Stimulated activated CD8-positive, alpha-beta memory T cell treated with anti-CD3 and anti-CD28 coated beads, Interleukin-15, amount 100 ng/mL, for 48 hours (primary cell): ENCODE results near the gene PTGIR.
A peak's percentile ranks its signal among the peaks of the same experiment; 100 is the strongest.

Experiments used
- DNase-seq, 2 donors: peaks; one replicate each; pipeline ENCODE4 v3.0.0-alpha.2; 2020; ENCODE audit warnings: low read depth in 2 of 2

The PTGIR gene, protein sequence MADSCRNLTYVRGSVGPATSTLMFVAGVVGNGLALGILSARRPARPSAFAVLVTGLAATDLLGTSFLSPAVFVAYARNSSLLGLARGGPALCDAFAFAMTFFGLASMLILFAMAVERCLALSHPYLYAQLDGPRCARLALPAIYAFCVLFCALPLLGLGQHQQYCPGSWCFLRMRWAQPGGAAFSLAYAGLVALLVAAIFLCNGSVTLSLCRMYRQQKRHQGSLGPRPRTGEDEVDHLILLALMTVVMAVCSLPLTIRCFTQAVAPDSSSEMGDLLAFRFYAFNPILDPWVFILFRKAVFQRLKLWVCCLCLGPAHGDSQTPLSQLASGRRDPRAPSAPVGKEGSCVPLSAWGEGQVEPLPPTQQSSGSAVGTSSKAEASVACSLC

GRCh38 chr19:46624958-46625661 lies at the start of gene PTGIR:
PTGIR (minus strand) TSS chr19:46625089; CDS start chr19:46624225, 864 bp downstream.
- no peak for DNase-seq

- DNase-seq, result no peak
These were observed 45.9 kb upstream of the PTGIR start for GRCh38 chr19:46670813-46671212.

DNA sequence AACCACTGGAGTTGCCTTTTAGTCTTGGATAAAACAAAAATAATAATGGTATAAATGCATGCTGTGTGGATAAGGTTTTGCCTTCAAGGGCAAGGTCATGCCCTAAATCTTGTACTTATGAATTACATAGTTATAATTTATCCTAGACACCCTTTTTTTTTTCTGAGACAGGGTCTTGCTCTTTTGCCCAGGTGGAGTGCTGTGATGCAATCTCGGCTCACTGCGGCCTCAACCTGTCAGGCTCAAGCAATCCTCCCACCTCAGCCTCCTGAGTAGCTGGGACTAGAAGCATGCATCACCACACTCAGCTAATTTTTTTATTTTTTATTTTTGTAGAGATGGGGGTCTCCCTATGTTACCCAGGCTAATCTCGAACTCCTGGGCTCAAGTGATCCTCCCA lies 43.8 kb upstream of the PTGIR start:
- DNase-seq, result no peak

DNA sequence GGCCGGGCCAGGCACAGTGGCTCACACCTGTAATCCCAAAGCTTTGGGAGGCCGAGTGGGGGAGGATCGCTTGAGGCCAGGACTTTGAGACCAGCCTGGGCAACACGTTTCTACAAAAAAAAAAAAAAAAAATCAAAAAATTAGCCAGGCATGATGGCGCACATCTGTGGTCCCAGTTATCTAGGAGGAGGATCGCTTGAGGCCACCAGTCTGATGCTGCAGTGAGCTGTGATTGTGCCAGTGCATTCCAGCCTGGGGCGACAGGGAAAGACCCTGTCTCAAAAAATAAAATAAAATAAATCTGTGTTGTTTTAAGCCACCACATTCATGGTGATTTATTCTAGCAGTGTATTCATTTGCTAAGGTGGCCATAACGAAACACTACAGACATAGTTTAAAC lies 40.2 kb upstream of the PTGIR start:
- no peak for DNase-seq

- DNase-seq, result peak; percentile 62 to 63
These were observed 37.1 kb upstream of the PTGIR start for GRCh38 chr19:46661735-46662592.

DNA sequence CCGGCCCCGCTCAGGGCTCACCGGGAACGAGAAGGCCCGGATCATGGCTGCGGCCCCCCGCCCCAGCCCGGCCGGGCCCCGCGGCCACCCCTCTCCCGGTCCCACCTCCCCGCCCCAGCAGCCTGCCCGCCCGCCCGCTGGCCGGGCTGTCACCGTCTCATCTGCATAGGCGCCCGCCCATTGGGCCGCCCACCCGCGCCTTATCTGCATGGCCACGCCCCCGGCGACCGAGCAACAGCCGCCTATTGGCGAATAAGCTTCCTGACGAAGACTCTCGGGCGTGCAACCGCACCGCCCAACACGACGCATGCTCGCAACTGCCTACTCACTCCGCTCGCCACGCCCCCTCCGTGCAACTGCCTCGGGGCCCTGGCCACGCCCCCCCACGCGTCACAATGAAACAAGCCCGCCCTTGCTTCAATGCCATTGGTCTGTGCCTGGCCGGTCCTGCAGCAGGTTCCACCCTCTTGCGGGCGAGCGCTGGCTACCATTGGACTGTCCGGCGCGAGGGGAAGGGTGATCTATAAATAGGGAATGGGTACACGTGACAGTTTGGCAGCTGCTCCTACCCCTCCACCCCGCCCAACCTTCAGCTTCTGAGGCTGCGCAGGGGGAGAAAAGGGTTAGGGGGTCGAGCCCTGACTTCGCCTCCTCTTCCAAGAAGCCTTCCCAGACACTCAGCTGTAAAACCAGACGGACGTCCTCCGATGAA lies 36.3 kb upstream of the PTGIR start, which contains the start of gene DACT3:
Gene DACT3 (minus strand): TSS at position 163 of the 712 bp plus-strand sequence. CDS start 118 bp downstream, at position 45.
- DNase-seq, result peak; percentile 100

GRCh38 chr19:46660551-46661019 lies 35.7 kb upstream of the PTGIR start:
- no peak for DNase-seq

DNA sequence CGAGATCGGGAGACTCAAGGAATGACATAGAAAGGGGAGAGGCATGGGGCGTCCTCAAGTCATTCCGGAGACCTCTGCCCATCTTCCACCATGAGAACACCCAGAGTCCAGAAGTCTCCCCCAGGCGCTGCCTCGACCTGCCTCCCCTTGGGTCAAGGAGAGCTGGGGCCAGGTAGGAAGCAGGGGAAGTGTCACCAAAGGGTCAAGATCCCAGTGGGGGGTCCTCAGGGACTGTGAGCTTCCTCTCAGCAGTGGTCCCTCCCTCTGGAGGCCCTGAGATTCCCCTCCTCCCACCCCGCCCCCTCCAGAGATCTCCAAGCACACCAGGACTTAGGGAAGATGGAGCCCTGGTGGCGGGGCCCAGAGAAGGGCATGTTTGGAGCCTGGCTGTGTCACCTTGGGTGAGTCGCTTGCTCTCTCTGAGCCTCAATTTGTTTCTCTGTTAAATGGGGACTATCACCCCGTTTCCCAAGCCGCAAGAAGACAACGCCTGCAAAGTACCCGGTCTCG lies 35.2 kb upstream of the PTGIR start:
- no peak for DNase-seq

DNA sequence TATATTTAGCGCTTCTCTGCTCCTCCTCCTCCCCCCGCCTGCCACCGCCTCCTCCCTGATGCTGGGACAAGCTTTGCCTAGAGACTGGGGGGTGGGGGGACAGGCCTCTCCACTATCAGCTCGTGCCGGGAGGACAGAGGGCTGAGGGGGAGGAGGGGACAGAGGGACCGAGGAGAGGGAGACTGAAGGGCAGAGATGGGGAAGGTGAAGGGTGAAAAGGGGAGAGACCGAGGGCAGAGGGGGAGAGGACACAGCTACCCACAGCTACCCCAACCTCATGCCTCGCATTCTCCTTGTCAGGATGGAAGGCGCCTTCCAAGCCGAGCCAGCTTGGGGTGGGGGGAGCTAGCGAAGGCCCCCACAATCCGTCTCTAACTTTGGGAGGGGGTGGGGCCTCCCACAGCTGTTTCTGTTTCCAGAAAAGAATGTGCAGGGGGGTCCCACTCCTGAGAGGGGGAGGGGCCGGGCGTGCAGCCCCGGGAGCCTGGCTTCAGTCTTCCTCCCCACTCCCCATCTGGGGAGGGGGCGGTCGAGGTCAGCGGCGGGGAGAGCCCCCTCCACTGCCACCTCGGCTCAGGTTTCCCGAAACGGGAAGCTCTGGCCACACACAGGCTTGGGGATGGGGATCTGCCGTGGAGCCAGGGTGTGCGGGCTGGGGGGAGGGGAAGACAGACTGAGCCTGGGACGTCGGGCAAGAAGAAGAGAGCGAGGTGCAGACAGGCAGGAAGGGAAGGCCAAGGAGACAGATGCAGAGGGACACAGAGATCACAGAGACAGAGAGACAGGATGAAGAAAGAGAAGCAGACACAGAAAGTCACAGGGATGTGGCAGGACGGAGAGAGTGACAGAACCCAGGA lies 34.5 kb upstream of the PTGIR start:
- no peak for DNase-seq

GRCh38 chr19:46656541-46656940 lies 31.7 kb upstream of the PTGIR start:
- DNase-seq, result no peak

GRCh38 chr19:46654621-46655152 lies 29.8 kb upstream of the PTGIR start:
- no peak for DNase-seq

GRCh38 chr19:46650445-46650844 lies 25.6 kb upstream of the PTGIR start:
- no peak for DNase-seq

- DNase-seq, result no peak
These were observed 24.4 kb upstream of the PTGIR start for GRCh38 chr19:46648961-46649960.

DNA sequence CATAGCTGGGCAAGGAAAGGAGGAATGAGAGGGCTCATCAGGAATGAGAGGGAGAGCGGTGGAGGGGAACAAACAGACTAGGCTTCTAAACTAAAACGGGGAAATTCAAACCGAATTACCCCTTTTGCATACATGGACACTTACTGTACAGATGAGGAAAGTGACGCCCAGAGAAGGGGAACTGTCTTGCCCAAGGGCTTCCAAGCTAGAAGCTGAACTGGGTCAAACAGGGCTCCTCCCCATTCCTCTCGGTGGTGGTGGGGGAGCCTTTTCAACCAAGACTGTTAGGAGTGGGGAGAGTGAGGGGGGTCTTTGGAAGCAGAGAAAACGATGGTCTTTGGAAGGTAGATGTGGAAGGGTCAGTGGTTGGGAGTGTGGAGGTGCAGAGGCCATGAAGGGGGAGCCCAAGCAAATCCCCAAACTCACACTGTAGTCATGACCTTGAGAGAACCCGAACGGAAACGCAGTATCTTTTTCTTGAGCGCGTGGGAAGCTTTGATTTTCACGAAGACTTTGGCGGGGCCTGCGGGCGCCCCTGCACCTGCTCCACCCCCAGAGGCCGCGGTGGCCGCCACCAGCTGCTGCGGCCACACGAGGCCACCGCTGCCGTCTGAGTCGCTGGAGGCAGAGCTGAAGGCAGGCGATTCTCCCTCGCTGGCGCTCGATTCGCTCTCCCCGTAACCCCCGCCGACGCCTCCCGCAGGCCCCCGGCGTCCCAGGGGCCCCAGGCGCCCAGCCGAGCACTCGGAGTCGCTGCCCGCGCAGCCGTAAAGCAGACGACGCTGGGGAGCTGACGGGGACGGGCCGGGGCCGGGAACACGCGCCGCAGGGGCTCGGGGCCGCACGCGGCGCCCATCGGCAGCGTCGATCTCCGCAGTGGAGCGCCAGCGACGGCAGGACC lies 23.4 kb upstream of the PTGIR start:
- no peak for DNase-seq

DNA sequence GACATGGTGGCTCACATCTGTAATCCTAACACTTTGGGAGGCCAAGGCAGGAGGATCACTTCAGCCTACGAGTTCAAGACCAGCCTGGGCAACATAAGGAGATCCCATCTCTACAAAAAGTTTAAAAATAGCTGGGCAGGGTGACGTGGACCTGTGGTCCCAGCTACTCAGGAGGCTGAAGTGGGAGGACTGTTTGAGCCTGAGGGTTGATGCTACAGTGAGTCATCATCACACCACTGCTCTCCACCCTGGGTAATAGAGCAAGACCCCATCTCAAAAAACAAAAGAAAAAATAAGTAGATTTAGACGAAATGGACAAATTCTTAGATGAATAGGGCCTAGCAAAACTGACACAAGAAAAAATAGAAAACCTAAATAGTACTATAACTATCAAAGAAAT lies 21.5 kb upstream of the PTGIR start:
- no peak for DNase-seq

DNA sequence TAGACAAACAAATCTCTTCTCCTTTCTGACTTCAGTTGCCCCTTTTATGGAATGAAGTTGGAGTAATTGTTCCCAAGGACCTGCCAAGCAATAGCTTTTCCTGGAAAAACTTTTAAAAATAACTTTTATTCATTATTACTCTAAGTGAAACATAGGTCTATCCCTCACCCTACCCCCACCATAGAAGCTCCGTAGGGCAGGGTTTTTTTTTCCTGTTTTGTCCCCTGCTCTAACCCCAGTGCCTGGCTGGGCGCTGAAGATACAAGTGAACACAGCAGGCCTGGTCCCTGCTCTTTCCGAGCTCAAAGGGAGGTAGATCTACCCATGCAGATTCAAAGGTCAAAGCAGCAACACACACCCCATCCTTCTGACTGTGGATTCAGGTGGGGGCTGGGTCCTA lies 19.8 kb upstream of the PTGIR start:
- no peak for DNase-seq

GRCh38 chr19:46640656-46641055 lies 15.8 kb upstream of the PTGIR start:
- no peak for DNase-seq
